HEK293 (cell line): ENCODE measurements around the gene SLC39A11.

Experiments used
- HOXA7 ChIP-seq: sonication (generic); formaldehyde crosslinking; IDR thresholded peaks from 2 replicates; pipeline ENCODE4 v1.8.1; 2022; ENCODE audit warnings: missing genetic modification reagents, borderline replicate concordance
- ZNF24 ChIP-seq: fragments of 450-650 bp; formaldehyde crosslinking; IDR thresholded peaks from 2 replicates; pipeline ENCODE4 v1.5.1; 2016; ENCODE audit warnings: missing biosample characterization, missing genetic modification characterization
- ZNF600 ChIP-seq: fragments of 450-650 bp; formaldehyde crosslinking; IDR thresholded peaks from 2 replicates; pipeline ENCODE4 v1.5.1; 2016; ENCODE audit warnings: missing biosample characterization, missing genetic modification characterization
- ZSCAN30 ChIP-seq: fragments of 450-650 bp; IDR thresholded peaks from 2 replicates; pipeline ENCODE4 v1.5.1; 2018; ENCODE audit warnings: missing biosample characterization, mild to moderate bottlenecking, missing genetic modification characterization, moderate library complexity
- TF ChIP-seq, protein P1 (sequence below): fragments of 450-650 bp; formaldehyde crosslinking; IDR thresholded peaks from 2 replicates; pipeline ENCODE4 v1.5.1; 2016; ENCODE audit warnings: missing biosample characterization, missing genetic modification characterization
- TF ChIP-seq, protein P2 (sequence below): fragments of 450-650 bp; formaldehyde crosslinking; IDR thresholded peaks from 2 replicates; pipeline ENCODE4 v1.5.1; 2016; ENCODE audit warnings: missing biosample characterization, missing genetic modification characterization
- TF ChIP-seq, protein P3 (sequence below): sonication (generic); formaldehyde crosslinking; IDR thresholded peaks from 2 replicates; pipeline ENCODE4 v1.8.1; 2022; ENCODE audit warnings: mild to moderate bottlenecking, moderate library complexity, missing genetic modification reagents
- TF ChIP-seq, protein P4 (sequence below): fragments of 450-650 bp; formaldehyde crosslinking; IDR thresholded peaks from 2 replicates; pipeline ENCODE4 v1.5.1; 2016; ENCODE audit warnings: missing biosample characterization, missing genetic modification characterization

DNA sequence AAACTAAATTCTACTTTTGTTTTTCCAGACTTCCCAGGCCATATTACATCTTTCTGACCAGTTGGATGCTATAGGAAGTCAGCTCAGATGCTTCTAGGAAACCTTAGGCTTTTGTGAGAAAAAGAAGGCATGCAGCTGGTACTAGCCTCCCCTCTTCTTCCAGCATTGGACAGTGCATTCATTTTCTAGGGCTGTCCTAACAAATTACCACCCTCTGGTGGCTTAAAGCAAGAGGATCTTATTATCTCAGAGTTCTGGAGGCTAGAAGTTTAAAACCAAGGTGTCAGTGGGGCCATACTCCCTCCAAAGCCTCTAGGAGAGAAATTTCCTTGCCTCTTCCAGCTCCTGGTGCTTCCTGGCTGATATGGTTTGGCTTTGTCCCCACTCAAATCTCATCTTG, 467.8 kb downstream of the SLC39A11 start:
- TF ChIP-seq, protein P1, sequence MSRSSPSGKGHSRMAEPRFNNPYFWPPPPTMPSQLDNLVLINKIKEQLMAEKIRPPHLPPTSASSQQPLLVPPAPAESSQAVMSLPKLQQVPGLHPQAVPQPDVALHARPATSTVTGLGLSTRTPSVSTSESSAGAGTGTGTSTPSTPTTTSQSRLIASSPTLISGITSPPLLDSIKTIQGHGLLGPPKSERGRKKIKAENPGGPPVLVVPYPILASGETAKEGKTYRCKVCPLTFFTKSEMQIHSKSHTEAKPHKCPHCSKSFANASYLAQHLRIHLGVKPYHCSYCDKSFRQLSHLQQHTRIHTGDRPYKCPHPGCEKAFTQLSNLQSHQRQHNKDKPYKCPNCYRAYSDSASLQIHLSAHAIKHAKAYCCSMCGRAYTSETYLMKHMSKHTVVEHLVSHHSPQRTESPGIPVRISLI (tag by site-specific recombination), result no peak
- TF ChIP-seq, protein P2, sequence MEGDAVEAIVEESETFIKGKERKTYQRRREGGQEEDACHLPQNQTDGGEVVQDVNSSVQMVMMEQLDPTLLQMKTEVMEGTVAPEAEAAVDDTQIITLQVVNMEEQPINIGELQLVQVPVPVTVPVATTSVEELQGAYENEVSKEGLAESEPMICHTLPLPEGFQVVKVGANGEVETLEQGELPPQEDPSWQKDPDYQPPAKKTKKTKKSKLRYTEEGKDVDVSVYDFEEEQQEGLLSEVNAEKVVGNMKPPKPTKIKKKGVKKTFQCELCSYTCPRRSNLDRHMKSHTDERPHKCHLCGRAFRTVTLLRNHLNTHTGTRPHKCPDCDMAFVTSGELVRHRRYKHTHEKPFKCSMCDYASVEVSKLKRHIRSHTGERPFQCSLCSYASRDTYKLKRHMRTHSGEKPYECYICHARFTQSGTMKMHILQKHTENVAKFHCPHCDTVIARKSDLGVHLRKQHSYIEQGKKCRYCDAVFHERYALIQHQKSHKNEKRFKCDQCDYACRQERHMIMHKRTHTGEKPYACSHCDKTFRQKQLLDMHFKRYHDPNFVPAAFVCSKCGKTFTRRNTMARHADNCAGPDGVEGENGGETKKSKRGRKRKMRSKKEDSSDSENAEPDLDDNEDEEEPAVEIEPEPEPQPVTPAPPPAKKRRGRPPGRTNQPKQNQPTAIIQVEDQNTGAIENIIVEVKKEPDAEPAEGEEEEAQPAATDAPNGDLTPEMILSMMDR, result no peak
- TF ChIP-seq HOXA7 (no peak), ZNF24 (tag by site-specific recombination) (no peak), ZNF600 (tag by site-specific recombination) (no peak), ZSCAN30 (tag by site-specific recombination) (no peak)
- TF ChIP-seq, protein P3, sequence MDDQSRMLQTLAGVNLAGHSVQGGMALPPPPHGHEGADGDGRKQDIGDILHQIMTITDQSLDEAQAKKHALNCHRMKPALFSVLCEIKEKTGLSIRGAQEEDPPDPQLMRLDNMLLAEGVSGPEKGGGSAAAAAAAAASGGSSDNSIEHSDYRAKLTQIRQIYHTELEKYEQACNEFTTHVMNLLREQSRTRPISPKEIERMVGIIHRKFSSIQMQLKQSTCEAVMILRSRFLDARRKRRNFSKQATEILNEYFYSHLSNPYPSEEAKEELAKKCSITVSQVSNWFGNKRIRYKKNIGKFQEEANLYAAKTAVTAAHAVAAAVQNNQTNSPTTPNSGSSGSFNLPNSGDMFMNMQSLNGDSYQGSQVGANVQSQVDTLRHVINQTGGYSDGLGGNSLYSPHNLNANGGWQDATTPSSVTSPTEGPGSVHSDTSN (CRISPR knock-in tag), result no peak
- TF ChIP-seq, protein P4, sequence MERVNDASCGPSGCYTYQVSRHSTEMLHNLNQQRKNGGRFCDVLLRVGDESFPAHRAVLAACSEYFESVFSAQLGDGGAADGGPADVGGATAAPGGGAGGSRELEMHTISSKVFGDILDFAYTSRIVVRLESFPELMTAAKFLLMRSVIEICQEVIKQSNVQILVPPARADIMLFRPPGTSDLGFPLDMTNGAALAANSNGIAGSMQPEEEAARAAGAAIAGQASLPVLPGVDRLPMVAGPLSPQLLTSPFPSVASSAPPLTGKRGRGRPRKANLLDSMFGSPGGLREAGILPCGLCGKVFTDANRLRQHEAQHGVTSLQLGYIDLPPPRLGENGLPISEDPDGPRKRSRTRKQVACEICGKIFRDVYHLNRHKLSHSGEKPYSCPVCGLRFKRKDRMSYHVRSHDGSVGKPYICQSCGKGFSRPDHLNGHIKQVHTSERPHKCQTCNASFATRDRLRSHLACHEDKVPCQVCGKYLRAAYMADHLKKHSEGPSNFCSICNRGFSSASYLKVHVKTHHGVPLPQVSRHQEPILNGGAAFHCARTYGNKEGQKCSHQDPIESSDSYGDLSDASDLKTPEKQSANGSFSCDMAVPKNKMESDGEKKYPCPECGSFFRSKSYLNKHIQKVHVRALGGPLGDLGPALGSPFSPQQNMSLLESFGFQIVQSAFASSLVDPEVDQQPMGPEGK, result no peak
